Urinary bladder (tissue), 4 donors: ENCODE measurements around the gene TRRAP. TPM values are rescaled to one million over a fixed set of nuclear protein-coding genes. Genes with fewer than 3 reads are reported as not detected.
A peak's percentile ranks its signal among the peaks of the same experiment; 100 is the strongest.

Source experiments
- DNase-seq: peaks from one replicate; pipeline ENCODE4 v3.0.0-alpha.2; 2015; ENCODE audit errors: extremely low spot score
- H3K27ac ChIP-seq: one replicate; pipeline ENCODE4 v1.5.1; 2013; ENCODE audit warnings: low read depth, mild to moderate bottlenecking, moderate library complexity
- H3K36me3 ChIP-seq: one replicate; pipeline ENCODE4 v1.6.1; 2013; ENCODE audit warnings: mild to moderate bottlenecking, moderate library complexity; ENCODE audit not compliant: insufficient read depth
- H3K4me1 ChIP-seq: one replicate; pipeline ENCODE4 v1.6.1; 2013; ENCODE audit warnings: mild to moderate bottlenecking, moderate library complexity; ENCODE audit not compliant: insufficient read depth
- H3K4me3 ChIP-seq: one replicate; pipeline ENCODE4 v1.5.1; 2013; ENCODE audit warnings: low read depth, low read length
- WGBS: extraction: QIAGEN DNeasy Blood & Tissue Kit; methylation state at CpG from one replicate; pipeline ENCODE4 v1.1.7; 2013; 5-methylcytosine and 5-hydroxymethylcytosine counted together
- polyA plus RNA-seq: library from polyadenylated mRNA; stranded (reverse); fragments of 200-250 nt; gene quantifications from one replicate; pipeline ENCODE4 v1.2.3, GENCODE V29; 2013
- total RNA-seq: library from RNA; depleted of rRNA; stranded (reverse); fragments of >200 nt; gene quantifications from one replicate; pipeline ENCODE4 v1.2.3, GENCODE V29; 2014
- donor health status: healthy with polysubstance abuse.
- donor health status: healthy.

The TRRAP gene
- total and polyA plus RNA-seq, 2 donors, result 14.2 to 35.6 TPM

DNA sequence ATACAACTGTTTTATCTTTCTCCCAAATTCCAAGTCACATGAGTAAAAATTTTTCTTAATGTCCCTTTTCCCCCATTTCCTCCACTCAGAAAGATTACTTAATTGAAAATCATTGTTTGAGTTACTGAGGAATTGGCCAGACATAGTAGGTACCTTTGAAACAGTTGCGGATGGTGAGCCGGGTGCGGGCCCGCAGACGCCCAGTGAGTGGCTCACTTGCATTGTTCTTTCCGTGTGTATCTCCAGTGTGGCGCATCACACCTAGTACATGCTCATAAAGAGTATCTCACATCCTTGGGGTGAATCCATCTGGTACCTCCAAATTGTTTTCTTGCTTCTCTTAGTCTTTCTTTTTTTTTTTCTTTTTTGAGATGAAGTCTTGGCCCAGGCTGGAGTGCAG lies 14.3 kb downstream of the TRRAP start:
- Histone ChIP-seq H3K27ac (no peak overlapping the region), H3K4me1 (no peaks in the 10 kb centered on the region), H3K36me3 (peaks cover 11% of the 10 kb centered on the region), H3K4me3 (no peak overlapping the region)
- DNase-seq, result no peak
- WGBS, result 97% methylated on average over 7 of the region's 7 CpGs

GRCh38 chr7:98899816-98900215 lies 21.5 kb downstream of the TRRAP start:
- 91% methylated on average over 7 of the region's 7 CpGs for WGBS
- Histone ChIP-seq H3K4me3 (no peak overlapping the region), H3K36me3 (peaks cover 13% of the 10 kb centered on the region), H3K4me1 (no peaks in the 10 kb centered on the region), H3K27ac (no peak overlapping the region)
- DNase-seq, result no peak

DNA sequence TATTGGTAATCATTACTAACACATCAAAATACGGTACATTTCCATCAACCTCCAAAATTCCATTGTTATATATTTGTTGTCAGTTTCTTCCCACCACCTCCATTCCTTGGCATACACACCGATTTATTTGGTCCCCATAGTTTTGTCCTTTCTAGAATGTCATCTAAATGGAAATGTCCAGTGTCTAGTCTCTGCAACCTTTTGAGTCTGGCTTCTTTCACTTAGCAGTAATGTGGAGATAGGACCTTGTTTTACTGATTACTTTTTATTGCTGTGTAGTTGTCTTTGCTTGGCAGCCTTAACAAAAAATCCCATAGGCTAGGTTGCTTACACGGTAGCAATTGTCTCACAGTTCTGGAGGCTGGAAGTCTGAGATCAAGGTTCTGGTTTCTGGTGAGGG lies 22.5 kb downstream of the TRRAP start:
- peaks cover 13% of the 10 kb centered on the region for H3K36me3 ChIP-seq
- WGBS, result 93% methylated on average over 3 of the region's 3 CpGs
- DNase-seq, result no peak

DNA sequence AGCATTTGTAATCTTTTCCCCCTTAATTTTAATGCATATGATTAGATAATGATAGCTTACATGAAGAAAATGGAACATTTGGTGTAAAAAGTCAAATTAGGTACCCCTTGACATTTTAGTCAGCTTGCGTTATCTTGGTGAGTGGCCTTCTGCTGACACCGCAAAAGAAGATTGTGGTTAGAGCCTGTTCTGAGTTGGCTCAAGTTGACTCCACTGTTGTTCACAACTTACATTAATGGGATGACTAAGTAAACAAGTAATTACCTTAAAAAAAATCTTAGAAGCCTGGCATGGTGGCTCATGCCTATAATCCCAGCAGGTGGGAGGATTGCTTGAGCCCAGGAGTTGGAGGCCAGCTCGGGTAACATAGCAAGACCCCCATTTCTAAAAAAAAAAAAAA lies 24.2 kb downstream of the TRRAP start:
- Histone ChIP-seq H3K36me3 (peaks cover 11% of the 10 kb centered on the region), H3K27ac (no peak overlapping the region), H3K4me1 (no peaks in the 10 kb centered on the region), H3K4me3 (no peak overlapping the region)
- 90% methylated on average over 3 of the region's 3 CpGs for WGBS
- no peak for DNase-seq

More for the DNA sequence above, 22.5 kb downstream of the TRRAP start:
- H3K4me1 ChIP-seq, result no peaks in the 10 kb centered on the region
- no peak overlapping the region for H3K27ac ChIP-seq
- H3K4me3 ChIP-seq, result no peak overlapping the region

DNA sequence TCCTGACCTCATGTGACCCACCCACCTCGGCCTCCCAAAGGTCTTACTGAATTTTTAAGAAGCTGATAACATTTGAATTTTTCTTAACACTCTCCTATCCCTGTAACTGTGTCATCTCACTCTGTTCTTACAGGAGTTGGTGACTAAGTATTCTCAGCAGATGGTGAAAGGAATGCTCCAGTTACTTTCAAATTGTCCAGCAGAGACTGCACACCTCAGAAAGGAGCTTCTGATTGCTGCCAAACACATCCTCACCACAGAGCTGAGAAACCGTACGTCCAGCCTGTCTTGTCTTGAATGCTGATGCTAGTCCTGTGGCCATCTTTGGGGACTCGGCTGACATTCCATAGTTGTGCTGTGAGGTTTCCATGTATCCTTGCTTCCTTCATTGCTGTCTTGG lies 24.9 kb downstream of the TRRAP start:
- H3K27ac ChIP-seq, result no peak overlapping the region
- DNase-seq, result no peak
- 97% methylated on average over 4 of the region's 4 CpGs for WGBS
- no peak overlapping the region for H3K4me3 ChIP-seq
- no peaks in the 10 kb centered on the region for H3K4me1 ChIP-seq
- H3K36me3 ChIP-seq, result peaks cover 10% of the 10 kb centered on the region

GRCh38 chr7:98907570-98907969 lies 29.2 kb downstream of the TRRAP start:
- peaks cover 6% of the 10 kb centered on the region for H3K36me3 ChIP-seq
- DNase-seq, result no peak
- no peaks in the 10 kb centered on the region for H3K4me1 ChIP-seq
- no peak overlapping the region for H3K27ac ChIP-seq
- WGBS, result 88% methylated on average over 5 of the region's 5 CpGs
- no peak overlapping the region for H3K4me3 ChIP-seq

DNA sequence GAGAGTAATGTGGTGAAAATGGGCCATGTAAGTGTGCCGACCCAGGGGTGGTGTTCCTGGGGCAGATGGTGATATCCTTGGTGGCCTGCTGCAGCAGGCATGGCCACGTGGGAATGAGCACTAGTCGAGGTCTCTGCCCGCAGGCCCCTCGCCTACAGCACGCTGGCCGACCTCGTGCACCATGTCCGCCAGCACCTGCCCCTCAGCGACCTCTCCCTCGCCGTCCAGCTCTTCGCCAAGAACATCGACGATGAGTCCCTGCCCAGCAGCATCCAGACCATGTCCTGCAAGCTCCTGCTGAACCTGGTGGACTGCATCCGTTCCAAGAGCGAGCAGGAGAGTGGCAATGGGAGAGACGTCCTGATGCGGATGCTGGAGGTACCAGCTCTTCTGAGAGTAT lies 30.3 kb downstream of the TRRAP start:
- H3K4me1 ChIP-seq, result no peaks in the 10 kb centered on the region
- 93% methylated on average over 19 of the region's 19 CpGs for WGBS
- no peak overlapping the region for H3K4me3 ChIP-seq
- no peak for DNase-seq
- H3K36me3 ChIP-seq, result peaks cover 3% of the 10 kb centered on the region
- H3K27ac ChIP-seq, result no peak overlapping the region

- no peaks in the 10 kb centered on the region for H3K36me3 ChIP-seq
Observed at GRCh38 chr7:98909487-98909886, 31.2 kb downstream of the TRRAP start.

GRCh38 chr7:98910427-98910826 lies 32.1 kb downstream of the TRRAP start:
- no peak overlapping the region for H3K4me3 ChIP-seq
- H3K4me1 ChIP-seq, result no peaks in the 10 kb centered on the region
- DNase-seq, result no peak
- 89% methylated on average over 3 of the region's 3 CpGs for WGBS
- H3K36me3 ChIP-seq, result no peaks in the 10 kb centered on the region
- H3K27ac ChIP-seq, result no peak overlapping the region

More at GRCh38 chr7:98909487-98909886, 31.2 kb downstream of the TRRAP start:
- WGBS, result 89% methylated on average over 8 of the region's 8 CpGs
- H3K4me3 ChIP-seq, result no peak overlapping the region
- no peaks in the 10 kb centered on the region for H3K4me1 ChIP-seq
- DNase-seq, result no peak
- no peak overlapping the region for H3K27ac ChIP-seq

DNA sequence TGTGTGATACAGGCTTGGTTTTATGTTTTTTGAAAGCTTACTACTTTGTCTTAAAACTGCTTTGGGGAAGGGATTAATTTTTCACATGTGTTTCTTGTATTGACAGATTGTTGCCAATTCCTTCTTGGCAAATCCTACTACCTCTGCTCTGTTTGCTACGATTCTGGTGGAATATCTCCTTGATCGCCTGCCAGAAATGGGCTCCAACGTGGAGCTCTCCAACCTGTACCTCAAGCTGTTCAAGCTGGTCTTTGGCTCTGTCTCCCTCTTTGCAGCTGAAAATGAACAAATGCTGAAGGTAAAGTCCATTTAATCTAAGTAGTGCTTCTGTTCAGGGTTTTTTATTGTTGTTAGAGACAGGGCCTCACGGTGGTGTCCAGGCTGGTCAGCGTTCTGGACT lies 33.6 kb downstream of the TRRAP start:
- H3K36me3 ChIP-seq, result no peaks in the 10 kb centered on the region
- H3K4me1 ChIP-seq, result no peaks in the 10 kb centered on the region
- H3K27ac ChIP-seq, result no peak overlapping the region
- DNase-seq, result no peak
- WGBS, result 70% methylated on average over 5 of the region's 5 CpGs
- H3K4me3 ChIP-seq, result no peak overlapping the region

DNA sequence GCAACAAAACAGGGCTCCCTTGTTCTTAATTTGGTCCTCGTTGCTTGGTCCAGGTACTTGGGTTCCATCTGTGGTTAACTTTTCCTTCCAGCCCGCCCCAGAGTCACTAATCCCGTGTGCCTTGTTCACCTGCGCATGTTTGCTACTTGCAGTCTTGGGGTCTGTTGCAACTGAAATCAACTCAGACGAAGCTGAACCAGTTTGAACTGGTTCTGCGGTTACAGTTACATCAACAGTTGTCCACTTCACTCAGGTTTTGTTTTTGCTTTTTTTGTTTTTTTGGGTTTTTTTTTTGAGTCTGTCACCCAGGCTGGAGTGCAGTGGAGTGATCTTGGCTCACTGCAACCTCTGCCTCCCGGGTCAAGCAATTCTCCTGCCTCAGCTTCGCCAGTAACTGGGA lies 34.7 kb downstream of the TRRAP start:
- Histone ChIP-seq H3K4me3 (no peak overlapping the region), H3K4me1 (no peaks in the 10 kb centered on the region), H3K36me3 (peaks cover 6% of the 10 kb centered on the region), H3K27ac (no peak overlapping the region)
- 85% methylated on average over 8 of the region's 8 CpGs for WGBS
- no peak for DNase-seq

- Histone ChIP-seq H3K4me1 (no peaks in the 10 kb centered on the region), H3K27ac (no peak overlapping the region), H3K36me3 (peaks cover 6% of the 10 kb centered on the region), H3K4me3 (no peak overlapping the region)
- DNase-seq, result no peak
Observed at GRCh38 chr7:98913612-98914011, 35.3 kb downstream of the TRRAP start.

DNA sequence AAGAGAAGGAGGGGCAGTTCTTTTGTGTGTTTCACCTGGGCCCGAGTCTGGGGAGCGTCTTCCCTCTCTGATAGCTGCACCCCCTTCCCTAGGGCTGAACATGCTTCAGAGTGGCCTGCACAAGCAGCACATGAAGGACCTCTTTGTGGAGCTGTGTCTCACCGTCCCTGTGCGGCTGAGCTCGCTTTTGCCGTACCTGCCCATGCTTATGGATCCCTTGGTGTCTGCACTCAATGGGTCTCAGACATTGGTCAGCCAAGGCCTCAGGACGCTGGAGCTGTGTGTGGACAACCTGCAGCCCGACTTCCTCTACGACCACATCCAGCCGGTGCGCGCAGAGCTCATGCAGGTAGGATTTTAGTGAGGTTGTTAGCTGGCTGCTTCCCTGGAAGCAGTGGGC lies 39.0 kb downstream of the TRRAP start:
- Histone ChIP-seq H3K27ac (no peak overlapping the region), H3K4me3 (no peak overlapping the region), H3K4me1 (no peaks in the 10 kb centered on the region), H3K36me3 (peaks cover 9% of the 10 kb centered on the region)
- 95% methylated on average over 12 of the region's 12 CpGs for WGBS
- no peak for DNase-seq

GRCh38 chr7:98921608-98922372 lies 43.5 kb downstream of the TRRAP start:
- no peaks in the 10 kb centered on the region for H3K4me1 ChIP-seq
- H3K36me3 ChIP-seq, result peaks cover 9% of the 10 kb centered on the region
- WGBS, result 90% methylated on average over 25 of the region's 25 CpGs
- H3K4me3 ChIP-seq, result no peak overlapping the region
- DNase-seq, result no peak
- H3K27ac ChIP-seq, result peak overlapping the region; percentile 13
